Measurements from ENCODE around the gene PNPLA3.

GRCh38 chr22:43886231-43886630, 37.4 kb upstream of the PNPLA3 start:
- TF ChIP-seq CTCF (IDR thresholded peaks at IDR 0.05): no peak
- no peak for TF ChIP-seq POLR2AphosphoS5 (IDR thresholded peaks at IDR 0.05; ENCODE audit: low read depth, low read length)
- no peak for TF ChIP-seq REST (IDR thresholded peaks at IDR 0.05; ENCODE audit: insufficient read depth in 1 of 2, low read depth in 2 of 2, low read length in 1 of 2)
- TF ChIP-seq TCF7L2 (IDR thresholded peaks at IDR 0.05; ENCODE audit: low read depth, low read length): no peak

Data from Panc1 (cell line).